Measurements from ENCODE around the gene ADAMTSL3.

- no peak for TF ChIP-seq CTCF (IDR thresholded peaks at IDR 0.05)
- no peak for TF ChIP-seq EP300 (IDR thresholded peaks at IDR 0.05)
- no peak for TF ChIP-seq POLR2A (IDR thresholded peaks at IDR 0.05; ENCODE audit: low read depth)
Observed at GRCh38 chr15:83612226-83612625, 41.7 kb upstream of the ADAMTSL3 start.

Measured in esophagus muscularis mucosa (tissue), 4 donors.